ENCODE data around the gene PRR36. TPM values are rescaled to one million over a fixed set of nuclear protein-coding genes. Genes with fewer than 3 reads are reported as not detected.
"Not testable (repeated sequence)": the region's sequence is repeated elsewhere in the genome, so short reads cannot be mapped to it uniquely, and the experiment has no call there.

PRR36 gene
- total RNA-seq, 4 donors from 2014 or later = 0.35 to 0.85 TPM; not detected in 2

GRCh38 chr19:7895565-7895964 lies 21.4 kb upstream of the PRR36 start:
- Histone ChIP-seq H3K27me3 (no peaks in the 10 kb centered on the region), H3K4me1 (no peaks in the 10 kb centered on the region), H3K4me3 (no peak overlapping the region), H3K9me3 (no peaks in the 10 kb centered on the region), H3K36me3 (no peaks in the 10 kb centered on the region), H3K27ac (no peak overlapping the region)
- no peak for DNase-seq
- intact Hi-C loops (cut with DNase I; ENCODE audit: low total_unique reads) = no loop called here
- no peak for TF ChIP-seq POLR2A (IDR thresholded peaks at IDR 0.05)
- TF ChIP-seq CTCF (IDR thresholded peaks at IDR 0.05) = no peak

GRCh38 chr19:7894612-7895309 lies 20.6 kb upstream of the PRR36 start:
- no peak for DNase-seq
- intact Hi-C loops (cut with DNase I; ENCODE audit: low total_unique reads) = no loop called here
- TF ChIP-seq CTCF (IDR thresholded peaks at IDR 0.05) (no peak), POLR2A (IDR thresholded peaks at IDR 0.05) (no peak)
- Histone ChIP-seq H3K27me3 (no peaks in the 10 kb centered on the region), H3K9me3 (no peaks in the 10 kb centered on the region), H3K36me3 (no peaks in the 10 kb centered on the region), H3K27ac (no peak overlapping the region), H3K4me3 (no peak overlapping the region), H3K4me1 (no peaks in the 10 kb centered on the region)

GRCh38 chr19:7893362-7894101 lies 19.3 kb upstream of the PRR36 start:
- H3K36me3 ChIP-seq; H3K27ac ChIP-seq; H3K9me3 ChIP-seq; intact Hi-C loops (cut with DNase I; ENCODE audit: low total_unique reads); H3K4me1 ChIP-seq; DNase-seq; H3K4me3 ChIP-seq; H3K27me3 ChIP-seq: not testable (repeated sequence)

GRCh38 chr19:7888826-7889217 lies 14.6 kb upstream of the PRR36 start:
- H3K9me3 ChIP-seq = no peaks in the 10 kb centered on the region
- intact Hi-C loops (cut with DNase I; ENCODE audit: low total_unique reads) = no loop called here
- H3K36me3 ChIP-seq = no peaks in the 10 kb centered on the region
- H3K27me3 ChIP-seq = no peaks in the 10 kb centered on the region
- no peaks in the 10 kb centered on the region for H3K4me1 ChIP-seq
- TF ChIP-seq POLR2A (IDR thresholded peaks at IDR 0.05) (no peak), CTCF (IDR thresholded peaks at IDR 0.05) (no peak)
- no peak overlapping the region for H3K27ac ChIP-seq
- DNase-seq = no peak
- no peak overlapping the region for H3K4me3 ChIP-seq

GRCh38 chr19:7888145-7888825 lies 14.1 kb upstream of the PRR36 start, which contains the start of gene LRRC8E:
LRRC8E (plus strand) TSS chr19:7888510; CDS start chr19:7895604, 7,094 bp downstream.
- Histone ChIP-seq H3K4me3 (no peak within 1 kb of the TSS), H3K4me1 (no peaks in the 10 kb centered on the region), H3K36me3 (no peaks in the 10 kb centered on the region), H3K9me3 (no peaks in the 10 kb centered on the region), H3K27me3 (no peaks in the 10 kb centered on the region), H3K27ac (no peak within 1 kb of the TSS)
- no peak for DNase-seq
- intact Hi-C loops (cut with DNase I; ENCODE audit: low total_unique reads) = no loop called here
- TF ChIP-seq POLR2A (IDR thresholded peaks at IDR 0.05) = peak in 1 of 2 donors; percentile 15
- no peak for TF ChIP-seq CTCF (IDR thresholded peaks at IDR 0.05)

Data from uterus (tissue), 4 donors.